Measurements from ENCODE around the gene PDS5B. TPM values are rescaled to one million over a fixed set of nuclear protein-coding genes. Genes with fewer than 3 reads are reported as not detected.

PDS5B gene
- total and polyA plus RNA-seq, 9 of the 15 experiments (the other 6 are each of a cell fraction or from before 2014, with no cell fraction given): 6.2 to 23.7 (median 13.1) TPM

GRCh38 chr13:32650705-32651311 is 64.6 kb downstream of the PDS5B start (continued):
- TF ChIP-seq, protein P1, sequence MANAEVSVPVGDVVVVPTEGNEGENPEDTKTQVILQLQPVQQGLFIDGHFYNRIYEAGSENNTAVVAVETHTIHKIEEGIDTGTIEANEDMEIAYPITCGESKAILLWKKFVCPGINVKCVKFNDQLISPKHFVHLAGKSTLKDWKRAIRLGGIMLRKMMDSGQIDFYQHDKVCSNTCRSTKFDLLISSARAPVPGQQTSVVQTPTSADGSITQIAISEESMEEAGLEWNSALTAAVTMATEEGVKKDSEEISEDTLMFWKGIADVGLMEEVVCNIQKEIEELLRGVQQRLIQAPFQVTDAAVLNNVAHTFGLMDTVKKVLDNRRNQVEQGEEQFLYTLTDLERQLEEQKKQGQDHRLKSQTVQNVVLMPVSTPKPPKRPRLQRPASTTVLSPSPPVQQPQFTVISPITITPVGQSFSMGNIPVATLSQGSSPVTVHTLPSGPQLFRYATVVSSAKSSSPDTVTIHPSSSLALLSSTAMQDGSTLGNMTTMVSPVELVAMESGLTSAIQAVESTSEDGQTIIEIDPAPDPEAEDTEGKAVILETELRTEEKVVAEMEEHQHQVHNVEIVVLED (CRISPR knock-in tag; IDR thresholded peaks at IDR 0.05): no peak
- TF ChIP-seq, protein P2, sequence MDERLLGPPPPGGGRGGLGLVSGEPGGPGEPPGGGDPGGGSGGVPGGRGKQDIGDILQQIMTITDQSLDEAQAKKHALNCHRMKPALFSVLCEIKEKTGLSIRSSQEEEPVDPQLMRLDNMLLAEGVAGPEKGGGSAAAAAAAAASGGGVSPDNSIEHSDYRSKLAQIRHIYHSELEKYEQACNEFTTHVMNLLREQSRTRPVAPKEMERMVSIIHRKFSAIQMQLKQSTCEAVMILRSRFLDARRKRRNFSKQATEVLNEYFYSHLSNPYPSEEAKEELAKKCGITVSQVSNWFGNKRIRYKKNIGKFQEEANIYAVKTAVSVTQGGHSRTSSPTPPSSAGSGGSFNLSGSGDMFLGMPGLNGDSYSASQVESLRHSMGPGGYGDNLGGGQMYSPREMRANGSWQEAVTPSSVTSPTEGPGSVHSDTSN (CRISPR knock-in tag; IDR thresholded peaks at IDR 0.05; ENCODE audit: low read depth): no peak
- TF ChIP-seq, protein P2 (tag; conservative IDR thresholded peaks at IDR 0.05; ENCODE audit: low read depth): no peak
- TF ChIP-seq DMBX1 (CRISPR knock-in tag; IDR thresholded peaks at IDR 0.05; ENCODE audit: borderline replicate concordance): no peak
- no peak for TF ChIP-seq POLR2AphosphoS5 (IDR thresholded peaks at IDR 0.05; ENCODE audit: control insufficient read depth, insufficient read depth, low read depth, low read length)
- TF ChIP-seq, protein P3, sequence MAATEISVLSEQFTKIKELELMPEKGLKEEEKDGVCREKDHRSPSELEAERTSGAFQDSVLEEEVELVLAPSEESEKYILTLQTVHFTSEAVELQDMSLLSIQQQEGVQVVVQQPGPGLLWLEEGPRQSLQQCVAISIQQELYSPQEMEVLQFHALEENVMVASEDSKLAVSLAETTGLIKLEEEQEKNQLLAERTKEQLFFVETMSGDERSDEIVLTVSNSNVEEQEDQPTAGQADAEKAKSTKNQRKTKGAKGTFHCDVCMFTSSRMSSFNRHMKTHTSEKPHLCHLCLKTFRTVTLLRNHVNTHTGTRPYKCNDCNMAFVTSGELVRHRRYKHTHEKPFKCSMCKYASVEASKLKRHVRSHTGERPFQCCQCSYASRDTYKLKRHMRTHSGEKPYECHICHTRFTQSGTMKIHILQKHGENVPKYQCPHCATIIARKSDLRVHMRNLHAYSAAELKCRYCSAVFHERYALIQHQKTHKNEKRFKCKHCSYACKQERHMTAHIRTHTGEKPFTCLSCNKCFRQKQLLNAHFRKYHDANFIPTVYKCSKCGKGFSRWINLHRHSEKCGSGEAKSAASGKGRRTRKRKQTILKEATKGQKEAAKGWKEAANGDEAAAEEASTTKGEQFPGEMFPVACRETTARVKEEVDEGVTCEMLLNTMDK (IDR thresholded peaks at IDR 0.05; ENCODE audit: borderline replicate concordance, insufficient read depth, low read depth, low read length, poor library complexity, severe bottlenecking): peak; percentile 30
- TF ChIP-seq, protein P4, sequence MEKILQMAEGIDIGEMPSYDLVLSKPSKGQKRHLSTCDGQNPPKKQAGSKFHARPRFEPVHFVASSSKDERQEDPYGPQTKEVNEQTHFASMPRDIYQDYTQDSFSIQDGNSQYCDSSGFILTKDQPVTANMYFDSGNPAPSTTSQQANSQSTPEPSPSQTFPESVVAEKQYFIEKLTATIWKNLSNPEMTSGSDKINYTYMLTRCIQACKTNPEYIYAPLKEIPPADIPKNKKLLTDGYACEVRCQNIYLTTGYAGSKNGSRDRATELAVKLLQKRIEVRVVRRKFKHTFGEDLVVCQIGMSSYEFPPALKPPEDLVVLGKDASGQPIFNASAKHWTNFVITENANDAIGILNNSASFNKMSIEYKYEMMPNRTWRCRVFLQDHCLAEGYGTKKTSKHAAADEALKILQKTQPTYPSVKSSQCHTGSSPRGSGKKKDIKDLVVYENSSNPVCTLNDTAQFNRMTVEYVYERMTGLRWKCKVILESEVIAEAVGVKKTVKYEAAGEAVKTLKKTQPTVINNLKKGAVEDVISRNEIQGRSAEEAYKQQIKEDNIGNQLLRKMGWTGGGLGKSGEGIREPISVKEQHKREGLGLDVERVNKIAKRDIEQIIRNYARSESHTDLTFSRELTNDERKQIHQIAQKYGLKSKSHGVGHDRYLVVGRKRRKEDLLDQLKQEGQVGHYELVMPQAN (IDR thresholded peaks at IDR 0.05; ENCODE audit: borderline replicate concordance): no peak
- TF ChIP-seq, protein P5, sequence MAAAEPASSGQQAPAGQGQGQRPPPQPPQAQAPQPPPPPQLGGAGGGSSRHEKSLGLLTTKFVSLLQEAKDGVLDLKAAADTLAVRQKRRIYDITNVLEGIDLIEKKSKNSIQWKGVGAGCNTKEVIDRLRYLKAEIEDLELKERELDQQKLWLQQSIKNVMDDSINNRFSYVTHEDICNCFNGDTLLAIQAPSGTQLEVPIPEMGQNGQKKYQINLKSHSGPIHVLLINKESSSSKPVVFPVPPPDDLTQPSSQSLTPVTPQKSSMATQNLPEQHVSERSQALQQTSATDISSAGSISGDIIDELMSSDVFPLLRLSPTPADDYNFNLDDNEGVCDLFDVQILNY (CRISPR knock-in tag; IDR thresholded peaks at IDR 0.05): no peak
- TF ChIP-seq CBFB (CRISPR knock-in tag; IDR thresholded peaks at IDR 0.05): no peak
